Hepatocyte (in vitro differentiated cells): ENCODE data around the gene TRIM42.

ENCODE experiments used
- EZH2 ChIP-seq: fragments of 200-600 bp; sonication (generic); IDR thresholded peaks from 2 replicates; pipeline ENCODE4 v1.6.1; 2016; ENCODE audit warnings: antibody characterized with exemption, mild to moderate bottlenecking, borderline replicate concordance
- EZH2phosphoT487 ChIP-seq: fragments of 200-600 bp; sonication (generic); IDR thresholded peaks from one replicate; pipeline ENCODE4 v1.6.1; 2018; ENCODE audit warnings: antibody characterized with exemption, mild to moderate bottlenecking, low read depth, moderate library complexity; ENCODE audit not compliant: unreplicated experiment, severe bottlenecking
- TF ChIP-seq, protein P1 (sequence below): fragments of 200-600 bp; sonication (generic); IDR thresholded peaks from 2 replicates; pipeline ENCODE4 v1.5.1; 2016; ENCODE audit warnings: antibody characterized with exemption, mild to moderate bottlenecking; ENCODE audit not compliant: poor library complexity

DNA sequence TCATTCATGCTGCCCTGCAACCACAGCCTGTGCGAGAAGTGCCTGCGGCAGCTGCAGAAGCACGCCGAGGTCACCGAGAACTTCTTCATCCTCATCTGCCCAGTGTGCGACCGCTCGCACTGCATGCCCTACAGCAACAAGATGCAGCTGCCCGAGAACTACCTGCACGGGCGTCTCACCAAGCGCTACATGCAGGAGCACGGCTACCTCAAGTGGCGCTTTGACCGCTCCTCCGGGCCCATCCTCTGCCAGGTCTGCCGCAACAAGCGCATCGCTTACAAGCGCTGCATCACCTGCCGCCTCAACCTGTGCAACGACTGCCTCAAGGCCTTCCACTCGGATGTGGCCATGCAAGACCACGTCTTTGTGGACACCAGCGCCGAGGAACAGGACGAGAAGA lies 4.7 kb downstream of the TRIM42 start:
- TF ChIP-seq EZH2, result no peak
- TF ChIP-seq, protein P1, sequence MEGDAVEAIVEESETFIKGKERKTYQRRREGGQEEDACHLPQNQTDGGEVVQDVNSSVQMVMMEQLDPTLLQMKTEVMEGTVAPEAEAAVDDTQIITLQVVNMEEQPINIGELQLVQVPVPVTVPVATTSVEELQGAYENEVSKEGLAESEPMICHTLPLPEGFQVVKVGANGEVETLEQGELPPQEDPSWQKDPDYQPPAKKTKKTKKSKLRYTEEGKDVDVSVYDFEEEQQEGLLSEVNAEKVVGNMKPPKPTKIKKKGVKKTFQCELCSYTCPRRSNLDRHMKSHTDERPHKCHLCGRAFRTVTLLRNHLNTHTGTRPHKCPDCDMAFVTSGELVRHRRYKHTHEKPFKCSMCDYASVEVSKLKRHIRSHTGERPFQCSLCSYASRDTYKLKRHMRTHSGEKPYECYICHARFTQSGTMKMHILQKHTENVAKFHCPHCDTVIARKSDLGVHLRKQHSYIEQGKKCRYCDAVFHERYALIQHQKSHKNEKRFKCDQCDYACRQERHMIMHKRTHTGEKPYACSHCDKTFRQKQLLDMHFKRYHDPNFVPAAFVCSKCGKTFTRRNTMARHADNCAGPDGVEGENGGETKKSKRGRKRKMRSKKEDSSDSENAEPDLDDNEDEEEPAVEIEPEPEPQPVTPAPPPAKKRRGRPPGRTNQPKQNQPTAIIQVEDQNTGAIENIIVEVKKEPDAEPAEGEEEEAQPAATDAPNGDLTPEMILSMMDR, result no peak
- TF ChIP-seq EZH2phosphoT487, result no peak
